A673 (cell line): ENCODE results near the gene ALG13.

Source experiments
- EZH2 ChIP-seq: fragments of 200-600 bp; sonication (generic); IDR thresholded peaks from 2 replicates; pipeline ENCODE4 v1.6.1; 2017; ENCODE audit warnings: borderline replicate concordance, low read depth, mild to moderate bottlenecking, mixed read lengths, antibody characterized with exemption, low read length; ENCODE audit not compliant: poor library complexity, severe bottlenecking
- TF ChIP-seq, protein P1 (sequence below): fragments of 300-800, 200-600 bp; sonication (generic); conservative IDR thresholded peaks from 2 replicates; pipeline ENCODE4 v1.5.1; 2017; ENCODE audit warnings: low read depth, mild to moderate bottlenecking, antibody characterized with exemption, low read length, moderate library complexity, mixed read lengths

DNA sequence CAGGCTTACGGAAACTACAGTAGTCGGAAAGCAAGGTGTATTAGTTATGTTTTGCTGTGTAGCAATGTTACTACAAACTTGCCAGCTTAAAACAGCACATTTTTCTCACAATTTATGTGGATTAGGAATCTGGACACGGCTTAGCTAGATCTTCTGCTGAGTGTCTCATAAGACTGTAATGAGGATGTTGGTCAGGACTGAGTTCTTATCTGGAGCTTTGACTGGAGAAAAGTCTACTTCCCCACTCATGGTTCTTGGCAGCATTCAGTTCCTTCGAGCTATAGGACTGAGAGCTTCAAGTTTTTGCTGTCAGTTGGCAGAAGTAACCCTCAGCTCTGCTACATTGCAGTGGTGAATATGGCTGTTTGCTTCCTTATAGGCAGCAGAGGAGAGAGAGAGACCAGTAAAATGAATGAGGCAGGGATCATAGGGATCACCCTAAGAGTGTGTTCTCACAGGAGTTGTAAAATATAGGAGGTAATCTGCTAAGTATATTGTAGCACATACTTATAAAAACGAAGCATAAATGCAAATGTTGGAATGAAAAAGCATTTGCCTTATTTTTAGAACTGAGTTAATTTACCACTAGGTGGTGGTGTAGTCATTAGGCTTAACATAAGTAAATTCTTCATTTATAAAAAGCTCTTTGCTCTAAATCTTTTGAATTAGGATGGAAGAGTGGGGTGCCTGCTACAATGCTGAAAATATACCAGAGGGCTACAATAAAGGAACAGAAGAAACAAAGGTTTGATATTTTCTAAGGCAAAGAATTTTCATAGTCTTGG, 38.6 kb downstream of the ALG13 start:
- TF ChIP-seq, protein P1, sequence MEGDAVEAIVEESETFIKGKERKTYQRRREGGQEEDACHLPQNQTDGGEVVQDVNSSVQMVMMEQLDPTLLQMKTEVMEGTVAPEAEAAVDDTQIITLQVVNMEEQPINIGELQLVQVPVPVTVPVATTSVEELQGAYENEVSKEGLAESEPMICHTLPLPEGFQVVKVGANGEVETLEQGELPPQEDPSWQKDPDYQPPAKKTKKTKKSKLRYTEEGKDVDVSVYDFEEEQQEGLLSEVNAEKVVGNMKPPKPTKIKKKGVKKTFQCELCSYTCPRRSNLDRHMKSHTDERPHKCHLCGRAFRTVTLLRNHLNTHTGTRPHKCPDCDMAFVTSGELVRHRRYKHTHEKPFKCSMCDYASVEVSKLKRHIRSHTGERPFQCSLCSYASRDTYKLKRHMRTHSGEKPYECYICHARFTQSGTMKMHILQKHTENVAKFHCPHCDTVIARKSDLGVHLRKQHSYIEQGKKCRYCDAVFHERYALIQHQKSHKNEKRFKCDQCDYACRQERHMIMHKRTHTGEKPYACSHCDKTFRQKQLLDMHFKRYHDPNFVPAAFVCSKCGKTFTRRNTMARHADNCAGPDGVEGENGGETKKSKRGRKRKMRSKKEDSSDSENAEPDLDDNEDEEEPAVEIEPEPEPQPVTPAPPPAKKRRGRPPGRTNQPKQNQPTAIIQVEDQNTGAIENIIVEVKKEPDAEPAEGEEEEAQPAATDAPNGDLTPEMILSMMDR: peak; percentile 55
- no peak for TF ChIP-seq EZH2
